NCI-H2227 treated with DMSO at 0.1 percent for 48 hours (cell line): ENCODE results near the gene VAC14.
"Not testable (repeated sequence)": the region's sequence is repeated elsewhere in the genome, so short reads cannot be mapped to it uniquely, and the experiment has no call there.

ENCODE experiments used
- DNase-seq: peaks from one replicate; lab custom pipeline; 2025; lab: John Stamatoyannopoulos, UW

Gene VAC14

GRCh38 chr16:70800781-70801480, at the start of gene VAC14:
Gene VAC14, minus strand, starts transcription at chr16:70801158. Its CDS starts 258 bp downstream, at chr16:70800900.
- DNase-seq, result peak; percentile 83

- DNase-seq, result not testable (repeated sequence)
These were observed 22.6 kb upstream of the VAC14 start for GRCh38 chr16:70823498-70824118.

GRCh38 chr16:70822734-70823133, 21.8 kb upstream of the VAC14 start:
- not testable (repeated sequence) for DNase-seq

- DNase-seq, result not testable (repeated sequence)
These were observed 17.1 kb upstream of the VAC14 start for GRCh38 chr16:70818088-70818487.

- DNase-seq, result no peak
These were observed 8.6 kb upstream of the VAC14 start for GRCh38 chr16:70809392-70810060.

GRCh38 chr16:70808371-70808770, 7.4 kb upstream of the VAC14 start:
- no peak for DNase-seq

- DNase-seq, result no peak
These were observed 4.8 kb upstream of the VAC14 start for GRCh38 chr16:70805787-70806186.

GRCh38 chr16:70805380-70805779, 4.4 kb upstream of the VAC14 start:
- no peak for DNase-seq

GRCh38 chr16:70804734-70805169, 3.8 kb upstream of the VAC14 start:
- no peak for DNase-seq

GRCh38 chr16:70804153-70804733, 3.3 kb upstream of the VAC14 start:
- DNase-seq, result no peak

GRCh38 chr16:70803319-70803718, 2.4 kb upstream of the VAC14 start:
- no peak for DNase-seq

GRCh38 chr16:70801611-70802010, 653 bp upstream of the VAC14 start:
- DNase-seq, result no peak

- peak; percentile 4 for DNase-seq
These were observed 647 bp downstream of the VAC14 start for GRCh38 chr16:70800311-70800710.

- DNase-seq, result no peak
These were observed 4.7 kb downstream of the VAC14 start for GRCh38 chr16:70796301-70796700.

- no peak for DNase-seq
These were observed 5.6 kb downstream of the VAC14 start for GRCh38 chr16:70795296-70795912.

GRCh38 chr16:70793851-70794502, 7.0 kb downstream of the VAC14 start:
- DNase-seq, result no peak

GRCh38 chr16:70790815-70791214, 10.1 kb downstream of the VAC14 start:
- DNase-seq, result no peak

GRCh38 chr16:70789595-70790447, 11.1 kb downstream of the VAC14 start:
- no peak for DNase-seq

GRCh38 chr16:70788668-70789594, 12.0 kb downstream of the VAC14 start:
- DNase-seq, result no peak
